Stimulated activated CD4-positive, alpha-beta T cell treated with anti-CD3 and anti-CD28 coated beads, Interleukin-2, amount 100 ng/mL, for 48 hours (primary cell): ENCODE results near the gene CHRNA1.

Experiments
- DNase-seq, 2 donors: peaks; one replicate each; pipeline ENCODE4 v3.0.0-alpha.2; 2020

The CHRNA1 gene

GRCh38 chr2:174759381-174760065 is 4.7 kb downstream of the CHRNA1 start:
- no peak for DNase-seq

GRCh38 chr2:174756743-174757142 is 7.5 kb downstream of the CHRNA1 start:
- DNase-seq, result no peak

GRCh38 chr2:174753038-174753633 is 11.1 kb downstream of the CHRNA1 start:
- DNase-seq, result no peak

- DNase-seq, result no peak
Measured at GRCh38 chr2:174752403-174753037, 11.8 kb downstream of the CHRNA1 start.

DNA sequence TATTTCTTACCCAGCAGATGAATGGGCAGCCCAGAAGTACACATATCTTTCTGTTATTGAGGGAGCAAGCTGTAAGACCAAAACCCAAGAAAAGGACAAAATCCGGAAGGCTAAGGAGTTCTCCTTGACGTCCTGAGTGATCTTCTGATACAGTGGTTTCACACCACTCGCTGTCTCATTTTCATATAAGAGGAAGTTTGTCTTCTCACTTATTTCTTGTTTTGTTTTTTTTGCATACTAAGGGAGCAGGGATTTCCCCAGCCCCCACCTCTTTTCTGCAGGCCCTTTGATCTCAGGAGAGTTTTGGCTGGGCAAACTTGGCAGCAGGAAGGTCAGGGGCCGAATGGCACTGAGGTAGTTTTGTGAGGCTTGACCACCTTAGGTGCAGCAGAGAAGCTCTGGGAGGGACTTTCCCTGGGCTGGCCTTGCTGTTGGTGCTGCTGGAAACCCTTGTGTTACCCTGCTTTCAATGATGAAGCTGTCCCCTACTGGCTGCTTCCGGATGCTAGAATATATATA is 13.3 kb downstream of the CHRNA1 start:
- no peak for DNase-seq

DNA sequence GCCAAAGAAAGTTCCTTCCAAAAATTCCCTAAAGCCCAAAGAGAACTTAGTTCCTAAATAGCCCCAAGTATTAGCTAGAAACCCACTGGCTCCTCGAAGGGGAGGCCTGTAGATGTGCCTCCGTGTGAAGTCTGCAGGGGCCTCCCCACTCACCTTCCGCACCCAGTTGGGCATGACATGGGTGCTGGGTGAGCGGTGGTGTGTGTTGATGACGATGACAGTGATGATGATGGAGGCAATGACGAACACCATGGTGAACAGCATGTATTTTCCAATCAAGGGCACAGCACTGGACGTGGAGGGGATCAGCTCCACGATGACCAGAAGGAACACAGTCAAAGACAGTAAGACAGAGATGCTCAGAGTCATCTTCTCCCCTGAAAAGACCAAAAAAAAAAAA is 14.5 kb downstream of the CHRNA1 start:
- DNase-seq, result no peak

GRCh38 chr2:174748948-174749347 is 15.3 kb downstream of the CHRNA1 start:
- DNase-seq, result peak; percentile 75 to 78

DNA sequence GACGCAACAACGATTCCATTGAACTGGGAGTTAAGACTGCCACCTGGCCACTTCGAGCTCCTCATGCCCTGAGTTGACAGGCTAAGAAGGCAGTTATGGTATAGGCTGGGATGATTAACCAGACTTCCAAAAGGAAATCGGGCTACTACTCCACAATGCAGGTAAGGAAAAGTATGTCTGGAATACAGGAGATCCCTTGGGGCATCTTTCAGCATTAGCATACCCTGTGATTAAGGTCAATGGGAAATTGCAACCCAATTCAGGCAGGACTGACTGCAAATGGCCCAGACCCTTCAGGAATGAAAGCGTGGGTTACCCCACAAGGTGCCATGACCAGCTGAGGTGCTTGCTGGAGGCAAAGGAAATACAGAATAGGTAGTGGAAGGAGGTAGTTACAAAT is 19.1 kb downstream of the CHRNA1 start:
- DNase-seq, result no peak

GRCh38 chr2:174744111-174744510 is 20.2 kb downstream of the CHRNA1 start:
- no peak for DNase-seq

- no peak for DNase-seq
Measured at GRCh38 chr2:174740721-174741120, 23.6 kb downstream of the CHRNA1 start.

GRCh38 chr2:174738841-174739240 is 25.4 kb downstream of the CHRNA1 start:
- DNase-seq, result no peak

- no peak for DNase-seq
Measured at GRCh38 chr2:174731546-174731945, 32.7 kb downstream of the CHRNA1 start.

- DNase-seq, result no peak
Measured at GRCh38 chr2:174730698-174731018, 33.6 kb downstream of the CHRNA1 start.

DNA sequence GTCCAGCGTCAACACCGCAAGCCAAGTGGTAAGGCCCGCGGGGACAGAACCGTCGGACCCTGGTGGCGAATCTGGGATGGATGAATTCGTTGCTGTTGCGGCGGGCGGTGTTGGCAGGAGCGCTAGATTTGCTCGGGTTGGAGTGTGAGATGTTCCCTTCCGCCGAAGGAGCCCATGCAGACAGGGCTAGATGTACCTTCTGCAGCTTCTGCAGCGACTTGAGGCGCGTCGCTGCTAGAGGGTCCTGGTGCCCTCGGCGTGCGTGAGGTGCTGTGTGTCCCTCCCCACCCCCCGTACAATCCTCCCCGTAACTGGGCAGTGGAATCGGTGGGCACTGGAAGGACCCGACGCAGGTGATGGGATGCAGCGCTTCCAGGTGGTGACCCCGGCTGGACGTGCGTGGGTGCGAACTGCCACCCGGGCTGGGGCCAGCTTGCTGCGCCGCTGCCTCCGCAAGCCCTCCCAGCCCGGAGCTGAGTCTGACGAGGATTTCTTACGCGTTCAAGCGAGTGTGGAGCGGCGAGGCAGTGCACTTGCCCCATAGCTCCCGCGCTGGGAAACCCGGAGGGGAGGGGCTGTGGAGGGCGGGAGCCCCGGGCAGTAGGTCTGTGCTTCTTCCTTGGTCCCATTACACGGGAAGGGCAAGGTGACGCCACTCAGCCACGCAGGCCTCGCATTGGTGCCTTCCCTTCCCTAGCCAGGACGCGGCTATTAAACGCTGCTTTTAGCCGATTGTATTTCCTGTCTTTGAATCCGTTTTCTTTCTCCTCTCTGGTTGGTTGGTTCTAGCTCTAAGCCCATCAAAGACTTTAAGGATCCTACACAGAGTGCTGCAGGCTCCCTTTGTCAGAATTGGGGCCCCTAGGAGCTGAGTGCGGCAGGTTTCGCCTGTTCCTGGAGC is 34.2 kb downstream of the CHRNA1 start:
- DNase-seq, result peak; percentile 37 to 42

DNA sequence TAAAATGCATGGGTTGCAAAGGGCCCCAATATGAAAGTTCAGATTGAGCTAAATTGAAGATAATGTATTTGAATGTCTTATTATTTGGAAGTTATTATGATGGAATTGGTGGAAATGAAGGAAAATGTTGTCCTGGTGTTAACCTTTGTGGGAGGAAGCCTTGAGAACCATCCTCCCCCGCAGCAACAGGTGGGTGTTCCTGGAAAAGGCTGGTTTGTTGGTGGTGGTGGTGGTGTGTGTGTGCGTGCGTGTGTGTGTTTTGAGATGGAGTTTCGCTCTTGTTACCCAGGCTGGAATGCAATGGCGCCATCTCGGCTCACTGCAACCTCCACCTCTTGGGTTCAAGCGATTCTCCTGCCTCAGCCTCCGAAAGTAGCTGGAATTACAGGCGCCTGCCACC is 36.2 kb downstream of the CHRNA1 start:
- no peak for DNase-seq

DNA sequence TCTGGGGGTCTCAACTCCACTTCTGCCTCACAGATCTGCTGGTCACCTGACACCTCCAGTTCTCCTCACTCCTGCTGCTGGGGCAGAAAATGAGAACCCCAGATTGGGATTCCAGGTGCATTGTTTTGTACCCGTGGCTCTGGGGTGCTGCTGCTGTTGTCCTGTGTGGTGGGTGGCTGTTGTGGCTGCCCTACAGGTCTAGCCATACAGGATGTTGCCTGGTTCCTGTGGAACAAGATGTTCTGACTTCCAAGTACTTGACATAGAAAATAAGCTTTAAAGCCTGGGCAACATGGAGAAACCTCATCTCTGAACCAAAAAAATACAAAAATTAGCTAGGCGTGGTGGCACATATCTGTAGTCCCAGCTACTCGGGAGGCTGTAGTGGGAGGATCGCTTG is 38.1 kb downstream of the CHRNA1 start:
- no peak for DNase-seq

DNA sequence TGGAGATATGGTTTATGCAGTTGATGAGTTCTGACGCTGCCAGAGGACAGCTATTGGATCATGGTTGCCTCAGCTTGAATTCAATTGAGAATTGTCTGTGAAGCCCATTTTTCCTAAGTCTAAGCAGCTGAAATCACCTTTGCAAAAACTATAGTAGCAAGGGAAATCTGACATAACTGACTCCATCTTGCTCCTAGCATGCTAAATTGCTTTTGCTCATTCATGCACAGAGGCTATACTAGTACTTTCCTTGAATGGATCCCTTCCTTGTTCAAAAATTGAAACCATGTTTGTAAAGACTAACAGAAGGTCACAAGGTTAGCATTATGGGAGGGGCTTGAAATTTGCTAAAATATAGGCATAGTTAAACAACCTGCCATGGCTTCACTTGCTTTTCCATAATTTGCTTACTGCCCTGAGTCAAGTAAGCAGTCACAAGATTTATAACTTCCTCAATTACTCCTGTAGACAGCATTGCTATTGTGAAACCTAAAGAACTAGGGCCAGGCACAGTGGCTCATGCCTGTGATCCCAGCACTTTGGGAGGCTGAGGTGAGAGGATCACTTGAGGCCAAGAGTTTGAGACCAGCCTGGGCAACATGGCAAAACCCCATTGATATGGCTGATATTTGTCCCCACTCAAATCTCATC is 41.2 kb downstream of the CHRNA1 start:
- no peak for DNase-seq

DNA sequence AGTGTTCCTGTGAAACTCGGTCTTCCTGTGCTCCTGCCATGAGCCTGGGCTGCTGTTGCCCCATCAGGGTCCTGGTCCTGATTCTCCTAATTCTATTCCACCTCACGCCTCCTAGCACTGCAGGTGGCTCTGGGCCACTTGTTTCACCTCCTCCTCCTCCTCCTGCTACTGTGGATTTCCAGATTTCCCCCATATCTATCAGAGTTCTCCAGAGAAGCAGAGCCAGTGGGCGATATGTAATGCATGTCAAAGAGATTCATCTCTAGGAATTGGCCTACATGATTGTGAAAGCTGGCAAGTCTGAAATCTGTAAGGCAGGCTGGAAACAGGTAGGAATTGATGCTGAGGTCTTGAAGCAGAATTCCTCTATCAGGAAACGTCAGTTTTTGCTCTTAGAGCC is 45.3 kb downstream of the CHRNA1 start:
- no peak for DNase-seq

- DNase-seq, result no peak
Measured at GRCh38 chr2:174718591-174718990, 45.7 kb downstream of the CHRNA1 start.

DNA sequence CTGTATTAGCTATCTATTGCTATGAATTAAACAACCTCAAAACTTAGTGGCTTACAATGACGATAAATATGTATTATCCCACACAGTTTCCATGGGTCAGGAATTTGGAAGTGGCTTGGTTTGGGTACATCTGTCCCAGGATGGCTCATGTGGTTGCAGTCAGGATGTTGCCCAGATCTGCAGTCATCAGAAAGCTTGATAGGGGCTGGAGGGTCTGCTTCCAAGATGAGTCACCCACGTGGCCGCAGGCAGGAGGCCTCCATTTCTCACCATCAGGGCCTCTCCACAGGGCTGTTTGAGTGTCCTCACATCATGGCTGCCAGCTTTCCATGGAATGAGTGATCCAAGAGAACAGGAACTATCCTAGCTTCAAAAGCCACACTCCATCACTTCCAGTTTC is 46.4 kb downstream of the CHRNA1 start:
- no peak for DNase-seq

DNA sequence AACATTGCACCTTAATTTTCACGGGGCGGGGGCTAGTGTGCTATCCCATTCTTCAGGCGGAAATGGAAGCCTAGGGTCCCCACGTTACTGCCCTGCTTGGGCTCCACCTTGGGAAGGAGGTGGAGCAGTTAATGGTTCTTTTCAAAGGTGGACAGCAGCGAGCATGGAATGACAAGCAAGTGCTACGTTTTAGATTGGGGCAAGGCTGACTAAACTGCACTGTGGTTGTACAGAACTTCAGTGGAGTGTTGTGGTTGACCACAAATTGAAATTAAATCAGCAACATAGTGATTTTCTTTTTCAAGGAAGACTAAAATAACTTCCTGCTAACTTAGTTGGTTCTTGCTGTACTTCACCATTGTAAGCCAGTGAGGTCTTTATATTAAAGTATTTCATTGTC is 47.0 kb downstream of the CHRNA1 start:
- DNase-seq, result peak in 1 of 2 donors; percentile 18

DNA sequence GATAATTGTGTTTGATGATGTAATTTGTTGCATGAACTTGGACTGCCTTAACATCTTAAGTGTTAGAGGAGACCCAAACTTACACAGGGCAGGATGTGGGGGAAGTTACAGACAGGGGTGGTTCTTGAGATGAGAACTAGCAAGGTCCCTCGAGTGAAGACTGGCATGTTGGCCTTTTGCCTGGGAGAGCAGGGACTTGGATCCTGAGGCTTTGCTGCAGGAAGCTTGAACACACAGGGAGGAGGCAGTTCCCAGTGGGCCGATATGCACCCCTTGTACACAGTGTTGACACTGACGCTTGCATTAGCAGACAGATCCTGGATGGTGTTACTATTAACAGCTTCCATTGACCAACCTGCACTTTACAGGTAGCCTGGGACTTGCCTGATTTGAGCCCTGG is 47.5 kb downstream of the CHRNA1 start:
- no peak for DNase-seq

DNA sequence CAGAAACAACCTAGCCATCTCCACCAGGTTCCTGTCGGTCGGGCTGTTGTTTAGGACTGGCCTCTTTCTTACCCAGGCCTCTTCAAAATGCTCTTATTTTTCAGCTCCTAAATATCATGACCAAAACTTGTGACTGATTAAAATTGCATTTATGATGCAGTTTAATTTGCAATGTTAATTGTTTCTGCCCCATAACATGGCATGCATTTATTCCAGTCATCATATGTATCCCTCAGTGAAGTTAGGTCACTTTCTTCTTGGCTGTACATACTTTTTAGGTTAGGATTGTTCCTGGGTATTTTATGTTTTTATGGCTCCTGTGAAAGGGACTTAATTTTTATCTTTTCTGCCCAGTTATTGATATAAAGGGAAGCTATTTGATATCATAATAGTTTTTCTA is 50.6 kb downstream of the CHRNA1 start:
- no peak for DNase-seq
